K562 (cell line): ENCODE data around the gene ANO1. TPM values are rescaled to one million over a fixed set of nuclear protein-coding genes. Genes with fewer than 3 reads are reported as not detected.

Source experiments
- BHLHE40 ChIP-seq: IDR thresholded peaks from 2 replicates; pipeline ENCODE4 v1.6.1; 2011; ENCODE audit warnings: low read length, improper control_type of control experiment
- ETV6 ChIP-seq, 3 experiments: fragments of 150-350 bp in 1 of 3; sonication (generic) in 1 of 3; formaldehyde crosslinking in 1 of 3; IDR thresholded peaks; 2 replicates each; pipeline versions ENCODE4 v1.6.1 to v1.8.0; 2014 to 2022; ENCODE audit warnings: borderline replicate concordance in 2 of 3, low read depth in 2 of 3, antibody characterized with exemption in 1 of 3, low read length in 1 of 3, mild to moderate bottlenecking in 1 of 3, missing genetic modification reagents in 1 of 3
- MITF ChIP-seq: IDR thresholded peaks from 2 replicates; pipeline ENCODE4 v1.6.1; 2014; ENCODE audit warnings: antibody characterized with exemption
- NCOA1 ChIP-seq: fragments of 450-650 bp; IDR thresholded peaks from 2 replicates; pipeline ENCODE4 v1.6.1; 2016; ENCODE audit warnings: low read depth
- NR1H2 ChIP-seq: sonication (generic); formaldehyde crosslinking; IDR thresholded peaks from 2 replicates; pipeline ENCODE4 v1.4.0; 2020; ENCODE audit warnings: mild to moderate bottlenecking, missing genetic modification reagents
- NR4A1 ChIP-seq, 2 experiments: fragments of 250-450 bp in 1 of 2; fragments of 450-650 bp in 1 of 2; sonication (Bioruptor Pico) in 1 of 2; IDR thresholded peaks; 2 replicates each; pipeline versions ENCODE4 v1.4.0 to v1.6.1; 2016 to 2020; ENCODE audit warnings: mild to moderate bottlenecking in 2 of 2, missing compliant biosample characterization in 1 of 2, missing genetic modification characterization in 1 of 2, moderate library complexity in 1 of 2
- RREB1 ChIP-seq: fragments of 250-450 bp; sonication (Bioruptor Pico); IDR thresholded peaks from 2 replicates; pipeline ENCODE4 v1.4.0; 2020
- SAFB2 ChIP-seq: fragments of 200-400 bp; formaldehyde crosslinking; IDR thresholded peaks from 2 replicates; pipeline ENCODE4 v1.6.1; 2018; ENCODE audit warnings: borderline replicate concordance, low read length, low read depth, moderate library complexity; ENCODE audit not compliant: severe bottlenecking
- TARDBP ChIP-seq: fragments of 450-650 bp; IDR thresholded peaks from 2 replicates; pipeline ENCODE4 v1.6.1; 2016
- ZNF699 ChIP-seq: fragments of 250-450 bp; sonication (Bioruptor Pico); IDR thresholded peaks from 2 replicates; pipeline ENCODE4 v1.8.0; 2021; ENCODE audit warnings: mild to moderate bottlenecking, moderate library complexity; ENCODE audit not compliant: insufficient replicate concordance
- polyA plus RNA-seq, 8 experiments: library from polyadenylated mRNA; depleted of rRNA in 4 of 8; stranded (reverse) in 5 of 8; unstranded in 3 of 8; fragments of >200 nt; fragmentation: Nextera tagmentation in 2 of 8; fragmentation: Illumina TruSeq in 1 of 8; extraction: Ambion mirVana in 2 of 8; extraction: Trizol in 1 of 8; gene quantifications; 2 replicates each; pipeline versions ENCODE4 v1.2.1 to v1.2.3, GENCODE V29; 2011 to 2014; ENCODE audit warnings: inconsistent platforms in 1 of 8, missing spikeins in 1 of 8
- total RNA-seq, 7 experiments: library from RNA; depleted of rRNA in 6 of 7; stranded (reverse); fragments of >200 nt in 6 of 7; fragmentation: Illumina TruSeq in 2 of 7; extraction: Trizol in 2 of 7; gene quantifications; 2 replicates each; pipeline versions ENCODE4 v1.2.1 to v1.2.3, GENCODE V29; 2011 to 2021; ENCODE audit warnings: low replicate concordance in 1 of 7
- TF ChIP-seq, protein P1 (sequence below): fragments of 450-650 bp; formaldehyde crosslinking; IDR thresholded peaks from 2 replicates; pipeline ENCODE4 v1.4.0; 2020; ENCODE audit warnings: mild to moderate bottlenecking
- TF ChIP-seq, protein P2 (sequence below), 2 experiments: IDR thresholded peaks in 1 of 2; conservative IDR thresholded peaks in 1 of 2; 2 replicates each; pipeline ENCODE4 v1.6.1; 2016; ENCODE audit warnings: low read depth in 2 of 2, mild to moderate bottlenecking in 1 of 2, missing compliant biosample characterization in 1 of 2, missing genetic modification characterization in 1 of 2, moderate library complexity in 1 of 2
- TF ChIP-seq, protein P3 (sequence below): IDR thresholded peaks from 2 replicates; pipeline ENCODE4 v1.6.1; 2011; ENCODE audit not compliant: insufficient read length; ENCODE audit errors: extremely low read depth

The ANO1 gene
- total and polyA plus RNA-seq, 9 of the 15 experiments (the other 6 are each of a cell fraction or from before 2014, with no cell fraction given), result not detected

DNA sequence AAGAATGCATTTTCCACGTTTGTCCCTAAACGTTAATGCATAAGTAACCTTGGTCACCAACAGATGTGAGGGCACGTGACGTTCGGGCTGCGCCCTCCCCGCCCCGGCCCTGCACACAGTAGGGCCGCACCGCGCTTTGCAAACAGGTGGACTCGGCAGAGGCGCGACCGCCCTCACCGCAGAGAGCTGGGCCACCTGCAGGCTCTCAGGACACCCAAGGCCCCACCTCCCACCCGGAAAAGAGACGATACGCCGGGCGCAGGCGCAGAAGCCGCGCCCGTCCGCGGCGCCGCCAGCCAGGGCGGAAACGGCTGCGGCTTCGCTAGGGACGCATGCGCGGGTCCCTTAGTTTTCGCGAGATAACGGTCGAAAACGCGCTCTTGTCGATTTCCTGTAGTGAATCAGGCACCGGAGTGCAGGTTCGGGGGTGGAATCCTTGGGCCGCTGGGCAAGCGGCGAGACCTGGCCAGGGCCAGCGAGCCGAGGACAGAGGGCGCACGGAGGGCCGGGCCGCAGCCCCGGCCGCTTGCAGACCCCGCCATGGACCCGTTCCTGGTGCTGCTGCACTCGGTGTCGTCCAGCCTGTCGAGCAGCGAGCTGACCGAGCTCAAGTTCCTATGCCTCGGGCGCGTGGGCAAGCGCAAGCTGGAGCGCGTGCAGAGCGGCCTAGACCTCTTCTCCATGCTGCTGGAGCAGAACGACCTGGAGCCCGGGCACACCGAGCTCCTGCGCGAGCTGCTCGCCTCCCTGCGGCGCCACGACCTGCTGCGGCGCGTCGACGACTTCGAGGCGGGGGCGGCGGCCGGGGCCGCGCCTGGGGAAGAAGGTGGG is 125.0 kb downstream of the ANO1 start, which contains the start of gene FADD (continued):
- TF ChIP-seq SAFB2, result no peak
- TF ChIP-seq NR1H2 (CRISPR knock-in tag), result no peak
- TF ChIP-seq, protein P1, sequence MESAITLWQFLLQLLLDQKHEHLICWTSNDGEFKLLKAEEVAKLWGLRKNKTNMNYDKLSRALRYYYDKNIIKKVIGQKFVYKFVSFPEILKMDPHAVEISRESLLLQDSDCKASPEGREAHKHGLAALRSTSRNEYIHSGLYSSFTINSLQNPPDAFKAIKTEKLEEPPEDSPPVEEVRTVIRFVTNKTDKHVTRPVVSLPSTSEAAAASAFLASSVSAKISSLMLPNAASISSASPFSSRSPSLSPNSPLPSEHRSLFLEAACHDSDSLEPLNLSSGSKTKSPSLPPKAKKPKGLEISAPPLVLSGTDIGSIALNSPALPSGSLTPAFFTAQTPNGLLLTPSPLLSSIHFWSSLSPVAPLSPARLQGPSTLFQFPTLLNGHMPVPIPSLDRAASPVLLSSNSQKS (CRISPR knock-in tag), result no peak
- TF ChIP-seq ETV6 (IDR thresholded peaks at IDR 0.05; ENCODE audit: borderline replicate concordance in 1 of 2, low read depth in 2 of 2, low read length in 1 of 2), result no peak
- TF ChIP-seq ETV6 (CRISPR knock-in tag; IDR thresholded peaks at IDR 0.05; ENCODE audit: borderline replicate concordance), result no peak
- no peak for TF ChIP-seq NCOA1
- TF ChIP-seq, protein P2, sequence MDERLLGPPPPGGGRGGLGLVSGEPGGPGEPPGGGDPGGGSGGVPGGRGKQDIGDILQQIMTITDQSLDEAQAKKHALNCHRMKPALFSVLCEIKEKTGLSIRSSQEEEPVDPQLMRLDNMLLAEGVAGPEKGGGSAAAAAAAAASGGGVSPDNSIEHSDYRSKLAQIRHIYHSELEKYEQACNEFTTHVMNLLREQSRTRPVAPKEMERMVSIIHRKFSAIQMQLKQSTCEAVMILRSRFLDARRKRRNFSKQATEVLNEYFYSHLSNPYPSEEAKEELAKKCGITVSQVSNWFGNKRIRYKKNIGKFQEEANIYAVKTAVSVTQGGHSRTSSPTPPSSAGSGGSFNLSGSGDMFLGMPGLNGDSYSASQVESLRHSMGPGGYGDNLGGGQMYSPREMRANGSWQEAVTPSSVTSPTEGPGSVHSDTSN (CRISPR knock-in tag; IDR thresholded peaks at IDR 0.05; ENCODE audit: low read depth), result no peak
- TF ChIP-seq, protein P2 (tag; conservative IDR thresholded peaks at IDR 0.05; ENCODE audit: low read depth), result no peak
- TF ChIP-seq NR4A1 (CRISPR knock-in tag; IDR thresholded peaks at IDR 0.05), result no peak
- no peak for TF ChIP-seq NR4A1 (tag; IDR thresholded peaks at IDR 0.05)
- no peak for TF ChIP-seq RREB1 (CRISPR knock-in tag)
- TF ChIP-seq MITF, result no peak
- TF ChIP-seq, protein P3, sequence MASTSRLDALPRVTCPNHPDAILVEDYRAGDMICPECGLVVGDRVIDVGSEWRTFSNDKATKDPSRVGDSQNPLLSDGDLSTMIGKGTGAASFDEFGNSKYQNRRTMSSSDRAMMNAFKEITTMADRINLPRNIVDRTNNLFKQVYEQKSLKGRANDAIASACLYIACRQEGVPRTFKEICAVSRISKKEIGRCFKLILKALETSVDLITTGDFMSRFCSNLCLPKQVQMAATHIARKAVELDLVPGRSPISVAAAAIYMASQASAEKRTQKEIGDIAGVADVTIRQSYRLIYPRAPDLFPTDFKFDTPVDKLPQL, result no peak
- TF ChIP-seq BHLHE40, result peak; percentile 79
- no peak for TF ChIP-seq TARDBP
- no peak for TF ChIP-seq ZNF699
